GM18909 (cell line): ENCODE measurements around the gene TNNC1.

Experiments
- ATAC-seq: cut with Tn5 transposase; IDR thresholded peaks from one replicate; pipeline ENCODE4 v1.9.1; 2021; ENCODE audit warnings: mild to moderate bottlenecking; ENCODE audit not compliant: unreplicated experiment, poor library complexity

The TNNC1 gene

DNA sequence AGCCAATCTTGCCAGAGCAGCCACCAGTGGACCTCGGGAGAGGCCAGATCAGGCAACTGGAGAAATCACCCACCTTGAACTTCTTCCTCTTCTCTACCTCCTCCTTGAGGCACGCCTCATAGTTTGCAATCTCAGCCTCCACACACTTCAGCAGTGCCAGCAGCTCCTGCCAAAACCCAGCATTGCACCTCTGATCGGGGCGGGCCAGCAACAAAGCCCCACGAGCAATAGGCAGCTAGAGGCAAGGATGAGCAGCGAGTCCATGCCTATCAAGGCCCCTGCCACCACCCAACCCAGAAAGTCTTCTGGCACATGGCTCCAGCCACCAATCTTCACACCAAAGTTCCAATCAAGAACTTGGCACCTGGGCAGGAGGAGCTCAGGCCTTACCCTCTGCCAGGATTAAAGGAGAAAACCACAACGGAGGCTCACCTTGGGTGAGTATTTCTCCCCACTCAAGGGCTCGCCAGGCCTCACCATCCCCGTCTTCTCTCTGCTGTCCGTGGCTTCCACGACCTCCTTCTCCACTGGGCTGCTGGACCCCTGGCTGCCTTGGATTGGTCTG is 51.1 kb downstream of the TNNC1 start:
- no peak for ATAC-seq

DNA sequence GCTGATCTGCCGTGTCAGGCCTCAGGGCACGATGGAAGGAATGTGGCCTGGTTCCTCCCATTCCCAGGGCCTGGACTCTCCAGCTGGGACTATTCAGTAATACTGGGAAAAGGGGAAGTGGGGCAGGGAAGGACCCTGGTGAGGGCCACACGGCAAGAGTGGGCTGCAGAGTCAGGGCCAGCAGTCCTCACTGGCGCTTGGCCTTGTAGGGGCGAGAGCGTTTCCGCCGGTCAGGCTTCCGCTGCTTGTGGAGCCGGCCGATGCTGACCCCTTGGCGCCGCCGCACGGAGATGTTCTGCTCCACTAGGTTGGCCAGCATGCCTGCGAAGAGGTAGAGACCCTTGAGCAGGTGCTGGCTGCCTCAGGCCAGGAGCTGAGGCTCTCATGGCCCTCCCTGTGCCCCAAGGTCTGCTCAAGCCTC is 51.7 kb downstream of the TNNC1 start:
- no peak for ATAC-seq

DNA sequence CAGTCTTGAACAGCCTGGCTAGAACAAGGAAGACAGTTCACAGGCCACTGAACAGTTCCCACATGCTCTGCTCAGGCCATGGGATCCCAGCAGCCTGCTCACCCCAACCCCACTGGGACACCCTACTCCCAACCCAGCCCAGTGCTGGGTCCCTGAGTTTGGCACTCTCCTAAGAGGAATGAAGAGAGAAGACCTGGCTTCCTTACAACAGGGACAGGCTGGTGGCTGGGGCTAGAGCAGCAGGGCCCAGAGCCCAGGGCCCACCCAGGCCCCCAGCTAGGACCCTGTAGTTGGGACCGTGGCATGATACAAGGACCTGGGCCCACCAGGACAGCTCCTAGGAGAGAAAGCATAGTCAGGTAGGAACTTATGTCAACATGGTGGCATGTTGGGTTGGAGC is 52.3 kb downstream of the TNNC1 start:
- ATAC-seq, result no peak
